M059J (cell line): ENCODE data around the gene PAN2. TPM values are rescaled to one million over a fixed set of nuclear protein-coding genes. Genes with fewer than 3 reads are reported as not detected.
"Not testable (repeated sequence)": the region's sequence is repeated elsewhere in the genome, so short reads cannot be mapped to it uniquely, and the experiment has no call there.

Experiments used
- DNase-seq: peaks from one replicate; pipeline ENCODE4 v3.0.0-alpha.2; 2012; ENCODE audit warnings: low read depth
- total RNA-seq: library from RNA; depleted of rRNA; stranded (reverse); fragments of >200 nt; shearing (Covaris generic); gene quantifications from 2 replicates; pipeline ENCODE4 v1.2.3, GENCODE V29; 2014

PAN2 gene
- total RNA-seq, 1 experiment from 2014 or later = 10.2 TPM

- no peak for DNase-seq
Observed at GRCh38 chr12:56311003-56311402, 22.8 kb downstream of the PAN2 start.

- no peak for DNase-seq
Observed at GRCh38 chr12:56308714-56309113, 25.1 kb downstream of the PAN2 start.

GRCh38 chr12:56307221-56307965, 26.4 kb downstream of the PAN2 start:
- DNase-seq = no peak

- DNase-seq = no peak
Observed at GRCh38 chr12:56304872-56305590, 28.8 kb downstream of the PAN2 start.

GRCh38 chr12:56304276-56304675, 29.5 kb downstream of the PAN2 start:
- DNase-seq = no peak

- no peak for DNase-seq
Observed at GRCh38 chr12:56300644-56301464, 32.9 kb downstream of the PAN2 start.

GRCh38 chr12:56299853-56300643, 33.8 kb downstream of the PAN2 start, which contains the start of gene CS:
Gene CS, minus strand, starts transcription at chr12:56300330. Its CDS starts 129 bp downstream, at chr12:56300201.
- peak; percentile 98 for DNase-seq

GRCh38 chr12:56299308-56299852, 34.4 kb downstream of the PAN2 start:
- DNase-seq = peak; percentile 19

GRCh38 chr12:56298828-56299227, 35.0 kb downstream of the PAN2 start:
- no peak for DNase-seq

GRCh38 chr12:56297400-56297799, 36.4 kb downstream of the PAN2 start:
- no peak for DNase-seq

GRCh38 chr12:56296295-56296694, 37.5 kb downstream of the PAN2 start:
- no peak for DNase-seq

GRCh38 chr12:56293795-56294194, 40.0 kb downstream of the PAN2 start:
- DNase-seq = no peak

GRCh38 chr12:56288705-56289387, 45.0 kb downstream of the PAN2 start:
- DNase-seq = no peak

GRCh38 chr12:56286044-56286830, 47.6 kb downstream of the PAN2 start:
- DNase-seq = no peak

GRCh38 chr12:56284263-56284662, 49.5 kb downstream of the PAN2 start:
- not testable (repeated sequence) for DNase-seq

- no peak for DNase-seq
Observed at GRCh38 chr12:56282579-56282978, 51.2 kb downstream of the PAN2 start.

- no peak for DNase-seq
Observed at GRCh38 chr12:56282030-56282429, 51.8 kb downstream of the PAN2 start.

GRCh38 chr12:56280849-56281248, 53.0 kb downstream of the PAN2 start:
- no peak for DNase-seq

GRCh38 chr12:56278905-56279304, 54.9 kb downstream of the PAN2 start:
- DNase-seq = no peak

GRCh38 chr12:56274299-56274698, 59.5 kb downstream of the PAN2 start:
- DNase-seq = no peak
